Nephron progenitor cell (in vitro differentiated cells): ENCODE results near the gene ALDH3A2.

Experiments used
- DNase-seq: peaks from one replicate; pipeline ENCODE4 v3.0.0; 2021
- H3K27ac Mint-ChIP-seq: 2 replicates; pipeline ENCODE4 v1.8.0; 2021; ENCODE audit warnings: mild to moderate bottlenecking, moderate library complexity, mixed read lengths
- H3K27me3 Mint-ChIP-seq: 2 replicates; pipeline ENCODE4 v1.8.0; 2021; ENCODE audit warnings: mild to moderate bottlenecking, low read depth, mixed read lengths; ENCODE audit not compliant: poor library complexity
- H3K36me3 Mint-ChIP-seq: 2 replicates; pipeline ENCODE4 v1.8.0; 2021; ENCODE audit warnings: low read depth, mixed read lengths
- H3K4me1 Mint-ChIP-seq: 2 replicates; pipeline ENCODE4 v1.8.0; 2021; ENCODE audit warnings: mixed read lengths
- H3K4me3 Mint-ChIP-seq: 2 replicates; pipeline ENCODE4 v1.8.0; 2021; ENCODE audit warnings: mild to moderate bottlenecking, moderate library complexity, mixed read lengths
- H3K9me3 Mint-ChIP-seq: 2 replicates; pipeline ENCODE4 v1.8.0; 2021; ENCODE audit warnings: mild to moderate bottlenecking, moderate library complexity, mixed read lengths
- TF ChIP-seq, protein P1 (sequence below): fragments of 200-600 bp; sonication (generic); IDR thresholded peaks from 2 replicates; pipeline ENCODE4 v1.5.0; 2021; ENCODE audit warnings: antibody characterized with exemption

The ALDH3A2 gene

DNA sequence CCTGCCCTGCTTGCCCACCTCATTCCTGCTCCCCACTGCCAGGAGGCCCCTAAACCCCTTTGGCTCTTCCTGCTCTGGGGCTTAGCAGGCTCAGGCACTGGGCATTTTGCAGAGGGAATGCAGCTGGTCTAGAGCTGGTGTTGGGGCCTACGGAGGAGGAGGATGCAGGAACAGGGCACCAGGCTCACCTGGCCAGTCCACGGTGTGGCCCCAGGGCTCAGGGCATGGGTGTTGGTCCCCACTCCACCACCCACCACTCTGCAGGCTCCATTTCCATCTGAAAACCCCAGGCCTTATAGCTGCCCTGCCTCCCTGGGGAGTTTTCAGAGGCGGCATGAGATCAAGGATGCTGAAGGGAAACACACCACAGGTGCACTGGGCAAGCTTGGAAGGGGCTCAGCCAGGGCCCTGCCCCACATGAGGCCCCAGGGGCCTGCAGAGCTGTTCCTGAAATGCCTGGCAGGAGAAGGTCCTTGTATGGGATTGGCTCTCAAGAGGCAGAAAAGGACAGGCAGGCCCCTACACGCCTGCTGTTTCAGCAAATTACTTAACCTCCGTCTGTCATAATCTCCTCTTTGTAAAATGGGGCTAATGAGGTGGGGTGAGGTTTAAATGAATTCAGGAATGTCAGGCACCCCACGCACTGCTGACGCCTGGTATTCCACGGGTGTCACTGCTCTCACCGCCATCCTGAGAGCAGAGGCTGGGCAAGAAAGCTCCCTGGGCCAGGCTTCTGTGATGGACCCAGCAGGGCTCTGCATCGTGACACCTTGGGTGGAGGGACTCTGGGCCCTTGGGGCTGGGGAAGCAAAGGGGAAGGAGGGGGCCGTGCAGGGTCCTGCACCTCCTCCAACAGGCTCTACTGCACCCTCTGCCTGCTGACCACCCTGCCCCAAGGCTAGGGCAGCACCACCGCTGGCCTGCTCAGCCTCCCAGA lies 58.5 kb downstream of the ALDH3A2 start:
- H3K27ac Mint-ChIP-seq, result no peak overlapping the region
- peaks cover 39% of the 10 kb centered on the region for H3K4me1 Mint-ChIP-seq
- no peaks in the 10 kb centered on the region for H3K36me3 Mint-ChIP-seq
- H3K4me3 Mint-ChIP-seq, result no peak overlapping the region
- DNase-seq, result no peak
- TF ChIP-seq, protein P1, sequence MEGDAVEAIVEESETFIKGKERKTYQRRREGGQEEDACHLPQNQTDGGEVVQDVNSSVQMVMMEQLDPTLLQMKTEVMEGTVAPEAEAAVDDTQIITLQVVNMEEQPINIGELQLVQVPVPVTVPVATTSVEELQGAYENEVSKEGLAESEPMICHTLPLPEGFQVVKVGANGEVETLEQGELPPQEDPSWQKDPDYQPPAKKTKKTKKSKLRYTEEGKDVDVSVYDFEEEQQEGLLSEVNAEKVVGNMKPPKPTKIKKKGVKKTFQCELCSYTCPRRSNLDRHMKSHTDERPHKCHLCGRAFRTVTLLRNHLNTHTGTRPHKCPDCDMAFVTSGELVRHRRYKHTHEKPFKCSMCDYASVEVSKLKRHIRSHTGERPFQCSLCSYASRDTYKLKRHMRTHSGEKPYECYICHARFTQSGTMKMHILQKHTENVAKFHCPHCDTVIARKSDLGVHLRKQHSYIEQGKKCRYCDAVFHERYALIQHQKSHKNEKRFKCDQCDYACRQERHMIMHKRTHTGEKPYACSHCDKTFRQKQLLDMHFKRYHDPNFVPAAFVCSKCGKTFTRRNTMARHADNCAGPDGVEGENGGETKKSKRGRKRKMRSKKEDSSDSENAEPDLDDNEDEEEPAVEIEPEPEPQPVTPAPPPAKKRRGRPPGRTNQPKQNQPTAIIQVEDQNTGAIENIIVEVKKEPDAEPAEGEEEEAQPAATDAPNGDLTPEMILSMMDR, result no peak
- no peaks in the 10 kb centered on the region for H3K27me3 Mint-ChIP-seq
- no peaks in the 10 kb centered on the region for H3K9me3 Mint-ChIP-seq

DNA sequence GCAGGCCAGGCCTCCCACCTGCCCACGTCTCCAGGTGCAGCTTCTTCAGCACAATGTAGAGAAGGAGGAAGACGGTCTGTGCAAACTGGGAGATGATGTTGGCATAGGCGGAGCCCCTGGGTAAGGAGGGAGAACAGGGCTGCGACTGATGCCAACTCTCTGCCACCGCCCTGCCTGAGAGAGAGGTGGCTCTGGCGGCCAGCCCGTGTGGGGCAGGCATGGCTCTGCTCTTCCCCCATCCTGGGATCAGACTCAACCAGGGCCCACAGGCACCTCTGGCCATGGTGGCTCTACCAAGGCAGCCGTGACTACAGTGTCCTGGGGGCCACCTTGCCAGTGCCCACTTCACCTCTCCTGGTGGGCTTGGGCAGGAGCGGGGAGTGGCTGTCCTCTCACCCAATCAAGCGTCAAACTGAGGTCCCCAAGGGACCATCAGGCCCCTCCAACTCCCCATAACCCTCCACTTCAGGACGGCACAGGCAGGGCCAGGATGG lies 59.2 kb downstream of the ALDH3A2 start:
- no peak overlapping the region for H3K4me3 Mint-ChIP-seq
- H3K27ac Mint-ChIP-seq, result no peak overlapping the region
- TF ChIP-seq, protein P1, result no peak
- DNase-seq, result no peak
- H3K4me1 Mint-ChIP-seq, result peaks cover 32% of the 10 kb centered on the region
- no peaks in the 10 kb centered on the region for H3K9me3 Mint-ChIP-seq
- H3K27me3 Mint-ChIP-seq, result peaks cover 3% of the 10 kb centered on the region
- H3K36me3 Mint-ChIP-seq, result no peaks in the 10 kb centered on the region

DNA sequence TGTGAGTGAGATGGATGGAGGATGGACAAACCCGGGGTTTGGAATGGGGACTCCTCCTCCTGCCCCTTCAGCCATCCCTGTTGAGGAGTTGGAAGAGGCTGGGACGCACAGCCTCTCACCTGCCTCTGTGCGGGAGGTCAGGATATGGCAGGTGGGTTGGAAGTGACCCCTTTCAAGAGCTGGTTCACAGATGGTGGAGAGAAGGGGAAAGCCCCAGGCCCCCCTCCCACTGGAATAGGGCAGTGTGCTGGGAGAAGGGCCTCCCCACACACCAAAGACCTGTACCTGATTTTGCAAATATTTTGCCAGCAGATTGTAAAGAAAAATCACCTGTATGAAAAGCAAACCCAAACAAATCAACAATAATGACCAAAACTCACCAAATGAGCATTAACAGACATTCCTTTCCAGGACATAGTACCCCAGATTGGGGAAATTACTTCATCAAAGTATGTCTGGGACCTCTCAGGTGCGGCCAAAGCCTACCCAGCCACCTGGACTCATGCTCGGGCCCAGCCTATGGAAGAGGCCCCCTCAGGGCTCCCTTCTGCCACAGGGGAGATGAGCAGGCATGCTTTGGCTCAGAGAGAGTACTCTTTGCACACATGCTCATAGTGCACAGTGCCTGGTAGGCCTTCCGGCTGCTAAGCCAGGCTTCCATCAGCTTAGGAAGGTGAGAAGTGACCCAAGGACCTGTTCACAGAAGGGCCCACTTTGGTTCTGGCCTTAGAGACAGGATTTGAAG lies 60.1 kb downstream of the ALDH3A2 start:
- no peak overlapping the region for H3K4me3 Mint-ChIP-seq
- TF ChIP-seq, protein P1, result no peak
- peaks cover 23% of the 10 kb centered on the region for H3K4me1 Mint-ChIP-seq
- no peaks in the 10 kb centered on the region for H3K36me3 Mint-ChIP-seq
- no peaks in the 10 kb centered on the region for H3K9me3 Mint-ChIP-seq
- H3K27ac Mint-ChIP-seq, result no peak overlapping the region
- no peak for DNase-seq
- peaks cover 3% of the 10 kb centered on the region for H3K27me3 Mint-ChIP-seq

DNA sequence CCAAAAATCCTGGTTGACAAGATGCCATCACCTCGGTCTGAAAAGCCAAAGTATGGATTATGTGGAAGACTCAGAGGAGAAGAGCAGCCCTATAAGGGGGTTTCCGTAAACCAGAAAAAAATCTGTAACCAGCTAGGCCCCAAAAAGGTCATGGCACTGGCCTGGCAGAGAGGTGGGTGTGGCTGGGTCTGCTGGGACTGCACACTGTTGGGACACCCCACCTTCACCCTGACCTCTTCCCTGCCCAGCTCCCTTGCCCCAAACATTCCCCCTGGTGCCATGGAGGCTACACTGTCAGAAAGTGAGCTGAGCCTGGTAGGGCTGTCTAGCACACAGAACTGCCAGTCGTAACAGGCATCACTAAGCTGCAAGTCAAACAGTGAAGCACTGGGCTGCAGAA lies 61.3 kb downstream of the ALDH3A2 start:
- TF ChIP-seq, protein P1, result no peak
- H3K4me1 Mint-ChIP-seq, result peaks cover 18% of the 10 kb centered on the region
- no peaks in the 10 kb centered on the region for H3K9me3 Mint-ChIP-seq
- H3K4me3 Mint-ChIP-seq, result no peak overlapping the region
- H3K36me3 Mint-ChIP-seq, result no peaks in the 10 kb centered on the region
- no peak overlapping the region for H3K27ac Mint-ChIP-seq
- no peak for DNase-seq
- H3K27me3 Mint-ChIP-seq, result peaks cover 3% of the 10 kb centered on the region

DNA sequence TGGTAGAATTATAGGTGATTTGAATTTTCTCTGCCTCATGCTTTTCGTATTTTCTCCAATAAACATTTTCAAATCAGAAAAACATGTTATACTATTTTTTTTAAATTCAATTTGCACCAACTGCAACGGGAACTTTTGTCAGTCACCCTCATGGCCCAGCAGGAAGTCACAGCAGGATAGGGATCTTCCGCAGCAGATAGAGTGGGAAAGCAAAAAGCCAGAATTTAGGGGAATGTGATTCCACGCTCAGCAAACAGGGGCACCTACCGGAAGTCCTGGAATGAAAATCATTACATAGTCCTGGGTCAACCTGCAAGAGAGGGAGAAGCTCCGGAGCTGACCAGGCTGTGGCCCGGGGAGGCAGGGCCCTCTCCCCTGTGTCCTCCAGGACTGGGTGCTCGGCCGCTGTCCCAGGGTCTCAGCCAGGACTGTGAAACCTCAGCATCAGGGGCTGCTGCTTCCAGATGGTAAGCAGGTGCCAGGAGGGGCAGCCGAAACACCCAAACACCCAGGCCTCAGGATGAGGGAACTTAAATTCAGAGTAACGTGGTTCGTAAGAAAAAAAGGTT lies 64.0 kb downstream of the ALDH3A2 start:
- no peaks in the 10 kb centered on the region for H3K36me3 Mint-ChIP-seq
- H3K9me3 Mint-ChIP-seq, result no peaks in the 10 kb centered on the region
- TF ChIP-seq, protein P1, result no peak
- H3K27me3 Mint-ChIP-seq, result peaks cover 3% of the 10 kb centered on the region
- H3K4me3 Mint-ChIP-seq, result no peak overlapping the region
- H3K27ac Mint-ChIP-seq, result no peak overlapping the region
- peaks cover 12% of the 10 kb centered on the region for H3K4me1 Mint-ChIP-seq
- no peak for DNase-seq
